Endothelial cell (in vitro differentiated cells): ENCODE measurements around the gene ATP4A. TPM values are rescaled to one million over a fixed set of nuclear protein-coding genes. Genes with fewer than 3 reads are reported as not detected.

Source experiments
- DNase-seq: peaks from one replicate; pipeline ENCODE4 v3.0.0; 2021; ENCODE audit warnings: low spot score
- H3K27ac Mint-ChIP-seq: one replicate; pipeline ENCODE4 v1.8.0; 2021; ENCODE audit warnings: mixed read lengths, inconsistent platforms; ENCODE audit not compliant: unreplicated experiment
- H3K27me3 Mint-ChIP-seq: one replicate; pipeline ENCODE4 v1.8.0; 2021; ENCODE audit warnings: mild to moderate bottlenecking, moderate library complexity, mixed read lengths, inconsistent platforms; ENCODE audit not compliant: unreplicated experiment
- H3K36me3 Mint-ChIP-seq: one replicate; pipeline ENCODE4 v1.8.0; 2021; ENCODE audit warnings: mild to moderate bottlenecking, low read depth, mixed read lengths, inconsistent platforms; ENCODE audit not compliant: unreplicated experiment
- H3K4me1 Mint-ChIP-seq: one replicate; pipeline ENCODE4 v1.8.0; 2021; ENCODE audit warnings: mild to moderate bottlenecking, mixed read lengths, inconsistent platforms; ENCODE audit not compliant: unreplicated experiment
- H3K4me3 Mint-ChIP-seq: one replicate; pipeline ENCODE4 v1.8.0; 2021; ENCODE audit warnings: mild to moderate bottlenecking, mixed read lengths, inconsistent platforms; ENCODE audit not compliant: unreplicated experiment
- H3K9me3 Mint-ChIP-seq: one replicate; pipeline ENCODE4 v1.8.0; 2021; ENCODE audit warnings: mixed read lengths, inconsistent platforms; ENCODE audit not compliant: unreplicated experiment
- CTCF ChIP-seq: fragments of 200-600 bp; sonication (generic); IDR thresholded peaks from one replicate; pipeline ENCODE4 v1.5.0; 2021; ENCODE audit warnings: antibody characterized with exemption; ENCODE audit not compliant: unreplicated experiment
- total RNA-seq: library from RNA; stranded (reverse); fragmentation: NEBNext Ultra II Directional; extraction: Animal tissue kit (Norgen Biotek cat#: 25700); gene quantifications from one replicate; pipeline ENCODE4 v1.2.1, GENCODE V29; 2021; ENCODE audit not compliant: unreplicated experiment

The ATP4A gene
- total RNA-seq, 1 donor from 2014 or later = not detected

DNA sequence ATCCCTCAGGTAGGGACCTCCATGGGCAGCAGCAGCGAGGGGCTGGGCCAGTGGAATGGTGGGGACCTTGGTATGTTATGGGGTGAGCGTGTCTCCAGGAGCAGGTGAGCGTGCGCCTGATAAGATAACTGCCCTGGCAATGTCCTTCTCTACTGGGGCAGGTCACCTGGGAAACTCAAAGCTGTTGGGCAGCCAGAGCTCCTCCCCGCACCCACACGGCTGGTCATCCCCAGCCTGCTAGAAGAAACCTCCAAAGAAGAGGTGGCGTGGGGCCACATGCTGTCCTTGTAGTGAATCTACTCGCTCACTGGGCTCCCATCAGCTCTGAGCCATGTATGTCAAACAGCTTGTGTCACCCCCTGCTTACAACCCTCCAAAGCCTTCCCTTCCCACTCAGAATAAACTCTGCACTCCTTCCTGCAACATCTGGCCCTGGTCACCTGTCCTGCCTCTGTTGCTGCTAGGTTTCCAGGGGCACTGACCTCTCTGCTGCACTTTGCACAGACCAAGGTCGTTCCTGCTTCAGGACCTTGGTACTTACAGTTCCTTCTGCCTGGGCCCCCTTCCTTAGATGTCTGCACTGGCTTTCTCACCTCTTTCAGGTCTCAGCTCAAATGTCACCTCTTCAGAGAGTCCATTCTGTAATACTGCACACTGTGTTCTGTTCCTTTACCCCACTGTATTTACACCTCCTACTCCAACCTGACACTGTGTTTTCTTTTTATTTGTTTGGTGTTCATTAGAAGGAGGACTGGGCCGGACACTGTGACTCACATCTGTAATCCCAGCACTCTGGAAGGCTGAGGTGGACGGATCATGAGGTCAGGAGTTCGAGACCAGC is 1.8 kb upstream of the ATP4A start:
- no peak overlapping the region for H3K27ac Mint-ChIP-seq
- DNase-seq = no peak
- H3K36me3 Mint-ChIP-seq = no peaks in the 10 kb centered on the region
- H3K27me3 Mint-ChIP-seq = peaks cover 24% of the 10 kb centered on the region
- no peak overlapping the region for H3K4me3 Mint-ChIP-seq
- no peak for TF ChIP-seq CTCF
- H3K9me3 Mint-ChIP-seq = no peaks in the 10 kb centered on the region
- H3K4me1 Mint-ChIP-seq = no peaks in the 10 kb centered on the region

DNA sequence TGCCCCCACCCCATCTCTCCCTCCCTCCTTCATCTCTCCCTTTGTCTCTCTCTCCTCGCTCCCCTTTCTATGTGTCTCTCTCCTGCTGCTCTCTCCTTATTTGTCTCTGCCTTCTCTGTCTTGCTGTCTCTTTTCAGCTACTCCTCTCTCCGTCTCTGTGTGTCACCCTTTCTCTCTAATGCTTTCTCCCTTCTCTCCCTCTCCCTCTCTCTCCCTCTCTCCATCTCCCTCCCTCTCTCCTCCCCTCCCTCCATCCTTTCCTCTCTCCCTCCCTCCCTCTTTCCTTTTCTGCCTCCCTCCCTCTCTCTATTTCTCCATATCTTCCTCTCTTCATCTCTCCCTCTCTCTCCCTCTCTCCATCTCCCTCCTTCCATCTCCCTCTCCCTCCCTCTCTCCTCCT is 682 bp downstream of the ATP4A start:
- TF ChIP-seq CTCF = no peak
- DNase-seq = no peak
- peaks cover 35% of the 10 kb centered on the region for H3K27me3 Mint-ChIP-seq
- no peaks in the 10 kb centered on the region for H3K4me1 Mint-ChIP-seq
- H3K27ac Mint-ChIP-seq = peak overlapping the region; percentile 78
- no peaks in the 10 kb centered on the region for H3K36me3 Mint-ChIP-seq
- H3K4me3 Mint-ChIP-seq = no peak overlapping the region
- H3K9me3 Mint-ChIP-seq = no peaks in the 10 kb centered on the region

DNA sequence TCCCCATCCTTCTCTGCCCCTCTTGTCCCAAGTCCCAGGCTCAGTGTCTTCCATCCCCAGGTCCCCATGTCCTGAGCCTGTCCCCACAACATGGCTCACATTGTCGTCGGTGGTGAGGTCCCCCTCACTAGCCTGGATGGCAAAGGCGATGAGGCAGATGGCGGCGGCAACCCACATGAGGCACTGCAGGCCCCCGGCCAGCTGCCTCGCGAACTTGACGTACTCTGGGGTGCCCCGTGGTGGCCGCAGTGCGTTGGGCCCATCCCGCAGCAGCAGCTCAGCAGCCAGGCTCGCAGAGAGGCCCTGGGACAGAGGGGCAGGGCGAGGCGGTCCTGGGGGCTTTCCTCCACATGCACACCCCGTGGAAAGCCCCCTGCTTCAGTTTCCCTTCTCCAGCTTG is 1.1 kb downstream of the ATP4A start:
- Mint-ChIP-seq H3K4me3 (peak overlapping the region; percentile 28), H3K4me1 (peaks cover under 1% of the 10 kb centered on the region), H3K27me3 (peaks cover 36% of the 10 kb centered on the region), H3K9me3 (no peaks in the 10 kb centered on the region), H3K36me3 (peaks cover under 1% of the 10 kb centered on the region), H3K27ac (no peak overlapping the region)
- TF ChIP-seq CTCF = no peak
- no peak for DNase-seq

GRCh38 chr19:35561436-35561835 is 2.0 kb downstream of the ATP4A start:
- Mint-ChIP-seq H3K4me1 (peaks cover 3% of the 10 kb centered on the region), H3K27me3 (peaks cover 42% of the 10 kb centered on the region), H3K4me3 (peak overlapping the region; percentile 37), H3K27ac (no peak overlapping the region), H3K36me3 (peaks cover 4% of the 10 kb centered on the region), H3K9me3 (no peaks in the 10 kb centered on the region)
- DNase-seq = no peak
- TF ChIP-seq CTCF = no peak

DNA sequence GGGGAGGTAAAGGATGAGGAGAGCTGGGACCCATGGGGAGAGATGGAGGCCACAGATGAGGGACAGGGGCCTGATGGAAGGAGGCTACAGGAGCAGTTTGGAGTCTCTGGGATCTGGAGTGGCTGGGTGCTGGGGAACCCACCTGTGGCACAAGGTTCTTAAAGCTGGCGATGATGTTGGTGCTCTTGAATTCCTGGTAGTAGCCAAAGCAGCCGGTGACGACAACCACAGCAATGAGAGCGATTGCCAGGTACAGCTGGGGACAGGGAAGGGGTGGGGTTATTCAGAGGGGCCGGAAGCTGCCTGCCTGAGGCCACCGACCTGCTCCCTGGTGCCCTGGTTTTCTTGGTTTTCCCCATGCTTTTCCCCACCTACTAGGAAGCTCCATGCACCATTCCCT is 2.8 kb downstream of the ATP4A start:
- TF ChIP-seq CTCF = no peak
- peaks cover 4% of the 10 kb centered on the region for H3K36me3 Mint-ChIP-seq
- H3K27me3 Mint-ChIP-seq = peaks cover 45% of the 10 kb centered on the region
- no peak overlapping the region for H3K27ac Mint-ChIP-seq
- H3K4me1 Mint-ChIP-seq = peaks cover 3% of the 10 kb centered on the region
- no peak for DNase-seq
- H3K4me3 Mint-ChIP-seq = no peak overlapping the region
- H3K9me3 Mint-ChIP-seq = no peaks in the 10 kb centered on the region
